Central memory CD4-positive, alpha-beta T cell (primary cell): ENCODE data around the gene MAOB.
A peak's percentile ranks its signal among the peaks of the same experiment; 100 is the strongest.

Experiments
- DNase-seq: peaks from one replicate; pipeline ENCODE4 v3.0.0; 2022

MAOB gene

GRCh38 chrX:43860646-43861370 is 21.4 kb downstream of the MAOB start:
- no peak for DNase-seq

- DNase-seq, result no peak
Measured at GRCh38 chrX:43853225-43853828, 28.9 kb downstream of the MAOB start.

- DNase-seq, result no peak
Measured at GRCh38 chrX:43850629-43851028, 31.6 kb downstream of the MAOB start.

GRCh38 chrX:43849173-43849572 is 33.1 kb downstream of the MAOB start:
- no peak for DNase-seq

- DNase-seq, result no peak
Measured at GRCh38 chrX:43847352-43847751, 34.9 kb downstream of the MAOB start.

- DNase-seq, result no peak
Measured at GRCh38 chrX:43846558-43846957, 35.7 kb downstream of the MAOB start.

- no peak for DNase-seq
Measured at GRCh38 chrX:43845776-43846175, 36.5 kb downstream of the MAOB start.

- no peak for DNase-seq
Measured at GRCh38 chrX:43840265-43840664, 42.0 kb downstream of the MAOB start.

- DNase-seq, result peak; percentile 14
Measured at GRCh38 chrX:43836435-43837184, 45.6 kb downstream of the MAOB start.

- no peak for DNase-seq
Measured at GRCh38 chrX:43835559-43835958, 46.7 kb downstream of the MAOB start.

GRCh38 chrX:43827791-43828190 is 54.5 kb downstream of the MAOB start:
- no peak for DNase-seq

GRCh38 chrX:43822014-43822413 is 60.2 kb downstream of the MAOB start:
- no peak for DNase-seq

GRCh38 chrX:43817444-43817843 is 64.8 kb downstream of the MAOB start:
- DNase-seq, result no peak

- DNase-seq, result no peak
Measured at GRCh38 chrX:43815209-43815608, 67.0 kb downstream of the MAOB start.

- DNase-seq, result no peak
Measured at GRCh38 chrX:43813898-43814297, 68.4 kb downstream of the MAOB start.

GRCh38 chrX:43813319-43813718 is 68.9 kb downstream of the MAOB start:
- no peak for DNase-seq

- no peak for DNase-seq
Measured at GRCh38 chrX:43809463-43809862, 72.8 kb downstream of the MAOB start.

GRCh38 chrX:43808231-43808630 is 74.0 kb downstream of the MAOB start:
- no peak for DNase-seq

- no peak for DNase-seq
Measured at GRCh38 chrX:43805579-43805978, 76.7 kb downstream of the MAOB start.

- DNase-seq, result no peak
Measured at GRCh38 chrX:43804021-43804420, 78.2 kb downstream of the MAOB start.

GRCh38 chrX:43785930-43786591 is 96.2 kb downstream of the MAOB start:
- no peak for DNase-seq

GRCh38 chrX:43758044-43758443 is 124.2 kb downstream of the MAOB start:
- no peak for DNase-seq

- DNase-seq, result no peak
Measured at GRCh38 chrX:43756076-43756475, 126.2 kb downstream of the MAOB start.
